SIG-M5 treated with dmso at 0.1 percent for 504 hours (cell line): ENCODE data around the gene HELB.
A peak's percentile ranks its signal among the peaks of the same experiment; 100 is the strongest.
"Not testable (repeated sequence)": the region's sequence is repeated elsewhere in the genome, so short reads cannot be mapped to it uniquely, and the experiment has no call there.

Experiments
- DNase-seq: peaks from one replicate; lab custom pipeline; 2025; ENCODE audit not compliant: unreplicated experiment; lab: John Stamatoyannopoulos, UW

Gene HELB

DNA sequence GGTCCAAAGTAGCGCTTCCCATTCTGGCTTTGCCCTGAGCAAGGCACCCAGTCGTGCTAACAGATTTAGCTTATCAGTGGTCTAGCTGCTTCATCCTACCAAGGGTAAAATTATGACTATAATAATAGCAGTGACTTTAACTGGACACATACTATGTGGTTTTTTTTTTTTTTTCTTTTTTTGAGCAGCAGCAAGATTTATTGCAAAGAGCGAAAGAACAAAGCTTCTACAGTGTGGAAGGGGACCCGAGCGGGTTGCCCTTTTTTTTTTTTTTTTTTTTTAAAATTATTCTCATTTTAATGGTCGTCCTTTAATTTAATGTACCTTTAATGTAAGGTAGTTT lies 505 bp downstream of the HELB start:
- DNase-seq: no peak

DNA sequence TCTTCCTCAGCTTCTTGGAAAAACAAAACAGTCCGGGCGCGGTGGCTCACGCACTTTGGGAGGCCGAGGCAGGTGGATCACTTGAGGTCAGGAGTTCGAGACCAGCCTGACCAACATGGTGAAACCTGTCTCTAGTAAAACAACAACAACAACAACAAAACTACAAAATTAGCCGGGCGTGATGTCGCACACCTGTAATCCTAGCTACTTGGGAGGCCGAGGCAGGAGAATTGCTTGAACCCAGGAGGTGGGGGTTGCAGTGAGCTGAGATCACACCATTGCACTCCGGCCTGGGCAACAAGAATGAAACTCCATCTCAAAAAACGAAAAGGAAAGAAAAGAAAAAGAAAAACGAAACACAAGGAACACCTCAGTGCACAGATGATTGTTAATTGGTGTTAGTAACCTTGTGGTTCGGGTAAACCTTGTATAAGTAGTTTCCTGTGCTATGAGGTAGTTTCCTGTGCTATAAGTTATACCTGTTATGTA lies 1.1 kb downstream of the HELB start:
- DNase-seq: not testable (repeated sequence)

DNA sequence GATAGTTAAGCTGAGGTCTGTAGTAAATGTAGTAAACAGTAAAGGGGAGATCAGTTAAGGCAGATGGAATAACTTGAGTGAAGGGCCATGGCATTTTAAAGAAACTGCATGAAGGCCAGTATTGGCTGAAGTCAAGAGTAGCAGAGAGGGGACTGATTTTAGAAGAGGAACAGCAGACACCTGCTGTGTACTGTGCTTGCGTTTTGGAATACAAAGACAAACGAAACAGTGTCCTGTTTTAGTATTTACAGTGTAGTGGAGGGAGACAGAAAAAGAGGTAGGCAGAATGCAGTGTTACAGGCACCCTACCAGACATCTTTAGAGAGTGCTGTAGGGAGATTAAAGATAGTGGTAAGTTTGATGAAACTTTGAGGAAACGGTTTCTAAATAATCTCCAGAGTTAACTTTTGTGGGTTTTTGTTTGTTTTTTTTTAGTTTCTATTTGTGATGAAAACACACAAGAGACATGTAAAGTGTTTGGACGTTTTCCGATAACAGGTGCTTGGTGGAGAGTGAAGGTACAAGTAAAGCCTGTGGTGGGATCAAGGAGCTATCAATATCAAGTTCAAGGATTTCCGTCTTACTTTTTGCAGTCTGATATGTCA lies 2.1 kb downstream of the HELB start:
- peak; percentile 12 for DNase-seq

DNA sequence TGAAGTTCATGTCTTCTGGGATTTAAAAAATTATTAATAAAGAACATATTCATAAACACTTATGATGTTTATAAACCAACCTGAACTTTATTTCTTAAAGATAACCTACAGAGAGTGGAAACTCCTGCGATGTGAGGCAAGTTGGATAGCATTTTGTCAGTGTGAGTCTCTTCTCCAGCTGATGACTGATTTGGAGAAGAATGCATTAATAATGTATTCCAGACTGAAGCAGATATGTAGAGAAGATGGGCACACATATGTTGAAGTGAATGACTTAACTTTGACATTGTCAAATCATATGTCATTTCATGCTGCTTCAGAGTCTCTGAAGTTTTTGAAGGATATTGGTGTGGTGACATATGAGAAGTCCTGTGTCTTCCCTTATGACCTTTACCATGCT lies 7.3 kb downstream of the HELB start:
- DNase-seq: no peak

DNA sequence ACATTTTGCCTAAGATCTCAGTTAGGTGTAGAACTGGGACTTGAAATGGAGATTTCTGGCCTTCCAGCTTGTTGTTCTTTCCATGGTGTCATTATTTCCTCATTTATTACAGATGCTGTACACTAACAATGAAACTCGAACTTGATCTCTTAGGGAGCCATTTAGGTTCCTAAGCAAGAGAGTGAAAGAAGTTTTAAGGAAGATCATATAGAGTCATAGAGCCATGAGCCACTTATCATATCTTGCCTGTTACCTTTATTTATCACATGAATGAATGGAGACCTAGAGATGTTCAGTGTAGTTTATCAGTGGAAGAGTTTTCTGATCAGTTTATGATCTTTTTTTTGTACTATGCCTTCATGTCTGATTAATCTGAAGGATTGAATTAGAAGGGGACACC lies 9.9 kb downstream of the HELB start:
- peak; percentile 28 for DNase-seq

DNA sequence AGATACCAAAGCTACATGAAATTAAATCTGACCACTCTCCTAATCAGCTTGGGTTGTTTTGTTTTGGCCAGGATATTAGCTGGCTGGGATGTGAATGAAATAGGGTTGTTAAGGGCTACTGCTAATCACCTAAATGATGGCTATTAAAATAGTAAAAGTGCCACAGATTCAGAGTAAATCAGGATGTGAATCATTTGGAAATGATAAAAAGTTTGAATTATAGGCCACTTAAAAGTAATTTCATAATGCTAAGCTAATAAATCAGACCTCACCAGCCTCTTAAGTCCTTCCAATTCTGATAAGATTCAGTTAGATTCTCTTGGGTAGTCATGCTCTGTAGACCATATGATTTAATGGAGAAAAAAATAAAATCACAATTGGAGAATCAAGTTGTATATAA lies 12.0 kb downstream of the HELB start:
- no peak for DNase-seq

DNA sequence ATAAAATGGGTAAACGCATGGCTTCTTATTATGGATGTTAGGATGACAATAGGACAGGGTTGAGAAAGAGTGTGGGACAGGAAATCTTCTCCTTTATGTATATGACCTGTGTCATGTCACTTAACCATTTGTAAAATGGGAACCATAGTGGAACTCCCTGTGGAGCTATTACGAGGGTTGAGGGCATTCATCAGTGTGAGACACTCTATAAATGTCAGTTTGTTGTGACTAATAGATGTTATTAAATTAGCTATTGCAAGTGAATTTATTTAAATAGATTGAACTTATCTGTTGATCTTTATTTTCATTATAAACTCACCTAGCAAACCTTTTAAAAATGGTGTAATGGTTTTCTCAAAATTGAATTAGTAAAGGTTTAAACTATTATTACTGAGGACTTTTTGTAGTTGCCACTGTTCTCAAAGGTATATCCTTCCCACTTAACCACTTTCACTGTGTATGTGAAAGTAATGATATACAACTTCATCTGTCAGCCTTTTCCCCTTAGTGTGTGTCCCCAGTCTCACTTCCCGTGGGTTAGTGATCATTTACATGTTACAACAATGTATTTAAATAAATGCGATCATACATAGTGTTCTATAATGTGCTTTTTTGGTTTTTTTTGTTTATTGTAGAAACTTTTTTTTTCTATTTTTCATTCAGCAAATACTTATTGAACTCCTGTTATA lies 17.1 kb downstream of the HELB start:
- no peak for DNase-seq

DNA sequence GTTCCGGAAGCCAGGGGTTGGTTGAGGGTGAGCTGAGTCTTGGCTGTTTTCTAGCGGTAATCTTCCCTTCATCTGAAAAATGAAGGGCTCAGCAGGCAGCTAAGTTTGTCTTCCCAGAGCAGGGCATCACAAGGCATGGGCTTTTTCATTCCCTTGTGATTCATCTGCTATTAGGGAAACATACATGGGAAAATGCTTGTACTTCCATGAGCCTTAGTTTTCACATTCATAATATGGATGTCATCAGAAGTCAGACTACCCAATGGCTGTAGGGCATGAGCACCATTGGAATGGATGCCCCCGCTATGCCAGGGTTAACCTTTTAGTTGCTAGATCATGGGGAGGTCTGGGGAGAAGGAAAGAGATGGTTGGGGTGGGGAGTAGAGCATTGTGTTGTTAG lies 18.7 kb downstream of the HELB start:
- no peak for DNase-seq

DNA sequence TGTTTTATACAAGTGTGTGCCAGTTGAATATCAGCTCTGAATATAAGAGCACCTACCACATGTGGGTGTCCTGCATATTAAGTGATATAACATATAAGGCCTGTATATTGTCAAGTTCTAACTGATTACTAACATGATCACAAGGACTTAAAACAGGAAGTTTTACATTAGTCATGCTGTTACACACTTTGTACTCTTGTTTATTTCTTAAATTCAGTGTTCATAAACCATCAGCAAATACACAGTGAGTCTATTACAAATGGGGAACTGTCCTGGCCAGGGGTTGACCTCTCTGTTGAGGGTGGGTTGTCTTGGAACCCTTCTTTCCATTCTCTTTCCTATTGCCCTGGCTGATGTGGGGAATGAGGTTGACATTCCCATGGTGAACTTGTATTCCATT lies 19.1 kb downstream of the HELB start:
- no peak for DNase-seq

DNA sequence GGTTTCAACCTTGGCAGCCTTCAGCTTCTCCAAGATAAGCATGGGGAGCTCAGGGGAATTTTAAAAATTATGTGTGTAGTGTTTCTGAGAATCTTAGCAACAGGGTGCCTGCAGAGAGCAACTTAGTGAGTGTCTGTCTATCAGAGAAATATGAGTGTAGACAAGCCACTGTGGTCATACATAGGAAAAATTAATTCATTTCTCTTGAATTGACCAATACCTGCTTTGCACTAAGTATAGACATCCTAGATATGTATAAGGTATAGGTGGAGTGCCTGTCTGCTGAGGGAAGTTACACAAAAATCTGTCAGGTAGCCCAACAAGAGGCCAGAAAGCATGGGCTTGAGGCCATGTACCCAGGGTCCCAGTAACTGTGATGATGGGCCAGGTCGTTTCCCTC lies 20.7 kb downstream of the HELB start:
- DNase-seq: no peak

DNA sequence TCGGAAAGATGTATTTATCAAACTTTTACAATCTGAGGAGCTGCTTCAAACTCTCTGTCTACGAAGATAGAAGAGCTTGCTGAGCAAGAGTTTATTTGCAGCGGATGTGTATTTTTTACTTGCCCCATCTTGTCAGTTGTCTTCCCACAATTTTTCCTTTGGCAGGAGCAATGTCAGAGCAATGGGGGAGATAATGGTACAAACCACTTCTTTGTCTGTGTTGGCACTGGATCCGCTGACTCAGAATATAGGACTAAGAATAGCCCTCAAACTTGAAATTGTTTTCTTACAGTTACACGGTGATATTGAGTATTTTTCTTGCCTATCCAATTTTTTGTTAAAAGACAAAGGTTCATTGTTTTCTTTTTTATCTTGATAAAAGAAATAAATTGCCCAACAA lies 27.6 kb downstream of the HELB start:
- no peak for DNase-seq

DNA sequence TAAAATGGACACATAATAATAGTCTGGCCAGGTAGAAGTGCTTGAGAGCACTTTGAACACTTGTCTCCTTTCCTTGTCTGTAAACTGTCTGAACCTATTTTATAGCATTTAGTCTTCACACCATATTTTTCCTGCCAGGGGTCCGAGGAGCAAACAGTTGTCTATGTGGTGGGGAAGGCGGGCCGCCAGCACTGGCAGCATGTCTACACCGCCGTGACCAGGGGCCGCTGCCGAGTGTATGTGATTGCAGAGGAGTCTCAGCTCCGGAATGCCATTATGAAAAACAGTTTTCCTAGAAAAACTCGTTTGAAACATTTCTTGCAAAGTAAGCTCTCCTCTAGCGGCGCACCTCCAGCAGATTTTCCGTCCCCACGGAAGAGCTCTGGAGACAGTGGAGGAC lies 28.7 kb downstream of the HELB start:
- DNase-seq: no peak

DNA sequence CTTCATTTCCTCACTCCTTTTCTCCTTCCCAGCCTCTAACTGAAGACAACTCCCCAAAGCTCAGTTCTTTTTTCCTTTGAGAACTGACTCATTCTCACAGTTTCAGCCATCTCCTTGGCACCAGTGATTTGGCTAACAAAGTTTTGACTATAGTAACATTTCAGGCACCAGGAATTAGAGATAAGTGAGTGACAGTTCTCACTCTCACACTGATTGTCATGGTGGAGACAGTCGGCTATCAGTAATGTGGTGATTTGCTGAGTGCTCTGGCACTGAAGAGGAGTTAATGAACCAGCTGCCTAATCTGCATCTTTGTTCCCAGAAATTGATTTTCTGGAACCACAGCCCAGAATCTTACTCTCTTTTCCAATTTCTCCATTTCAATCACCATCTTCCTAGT lies 29.5 kb downstream of the HELB start:
- DNase-seq: no peak

DNA sequence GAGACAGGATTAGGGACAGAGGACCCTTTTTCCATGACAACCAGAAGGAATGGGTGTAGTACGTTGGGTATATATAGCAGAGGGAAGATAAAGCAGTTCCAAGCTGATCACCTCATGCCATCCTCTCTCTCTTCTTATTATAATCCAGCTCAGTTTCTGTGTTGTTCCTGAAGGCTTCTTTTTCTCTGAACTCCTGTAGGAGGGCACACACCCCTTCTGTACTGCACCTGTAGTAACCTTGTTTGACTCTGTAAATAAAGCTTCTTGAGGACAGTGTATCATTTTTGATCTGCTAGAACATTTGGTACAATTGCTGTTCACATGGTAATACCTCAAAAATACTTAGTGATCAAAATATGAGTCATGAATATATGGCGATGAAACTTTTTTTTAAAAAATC lies 33.5 kb downstream of the HELB start:
- no peak for DNase-seq

DNA sequence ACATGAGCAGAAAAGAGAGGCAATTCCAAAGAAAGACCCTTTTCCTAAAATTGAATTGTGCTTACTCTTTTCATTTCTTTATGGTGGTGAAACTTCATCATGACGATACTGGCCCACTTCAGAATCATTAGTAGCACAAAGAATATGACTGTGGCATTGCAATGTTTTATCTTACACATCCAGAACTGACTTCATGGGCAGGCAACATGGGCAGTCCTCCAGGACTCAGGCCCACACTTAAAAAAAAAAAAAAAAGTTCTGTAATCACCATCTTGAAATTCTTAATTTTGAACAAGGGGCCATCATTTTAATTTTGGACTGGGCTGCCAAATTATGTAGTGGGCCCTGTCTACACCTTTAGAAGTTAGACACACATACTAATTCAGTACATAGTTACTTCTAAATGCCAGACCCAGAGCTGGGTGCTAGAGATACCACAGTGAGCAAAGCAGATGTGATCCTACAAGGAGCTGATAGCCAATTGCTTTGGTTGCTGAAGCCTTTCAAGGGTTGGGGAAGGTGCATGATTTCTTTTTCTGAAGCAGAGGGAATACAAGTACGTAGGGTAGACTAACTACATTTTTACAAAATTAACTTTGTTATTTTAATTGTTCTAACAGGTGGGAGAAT lies 35.2 kb downstream of the HELB start:
- no peak for DNase-seq

DNA sequence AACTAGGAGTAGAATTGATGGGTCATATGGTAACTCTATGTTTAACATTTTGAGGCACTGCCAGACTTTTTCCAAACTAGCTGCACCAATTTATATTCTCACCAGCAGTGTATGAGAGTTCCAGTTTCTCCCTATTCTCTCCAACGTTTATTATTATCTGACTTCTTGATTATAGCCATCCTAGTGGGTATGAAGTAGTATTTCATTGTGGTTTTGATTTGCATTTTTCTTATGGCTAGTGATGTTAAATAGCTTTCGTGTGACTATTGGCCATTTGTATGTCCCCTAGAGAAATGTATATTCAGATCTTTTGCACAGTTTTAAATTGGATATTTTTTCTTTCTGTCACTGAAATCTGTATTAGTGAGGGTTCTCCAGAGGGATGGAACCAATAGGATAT lies 37.8 kb downstream of the HELB start:
- no peak for DNase-seq

DNA sequence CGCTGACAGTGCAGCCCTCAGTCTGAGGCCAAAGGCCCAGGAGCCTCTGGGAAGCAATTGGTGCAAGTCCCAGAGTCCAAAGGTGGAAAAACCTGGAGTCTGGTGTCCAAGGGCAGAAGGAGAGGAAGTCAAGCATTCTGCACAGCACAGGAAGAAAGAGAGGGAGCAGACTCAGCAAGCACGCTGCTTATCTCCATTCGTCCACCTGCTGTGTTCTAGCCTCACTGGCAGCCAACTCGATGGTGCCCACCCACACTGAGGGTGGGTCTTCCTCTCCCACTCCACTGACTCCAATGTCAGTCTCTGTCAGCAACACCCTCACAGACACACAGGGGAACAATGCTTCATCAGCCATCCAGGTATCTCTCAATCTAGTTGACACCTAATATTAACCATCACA lies 38.8 kb downstream of the HELB start:
- DNase-seq: no peak

DNA sequence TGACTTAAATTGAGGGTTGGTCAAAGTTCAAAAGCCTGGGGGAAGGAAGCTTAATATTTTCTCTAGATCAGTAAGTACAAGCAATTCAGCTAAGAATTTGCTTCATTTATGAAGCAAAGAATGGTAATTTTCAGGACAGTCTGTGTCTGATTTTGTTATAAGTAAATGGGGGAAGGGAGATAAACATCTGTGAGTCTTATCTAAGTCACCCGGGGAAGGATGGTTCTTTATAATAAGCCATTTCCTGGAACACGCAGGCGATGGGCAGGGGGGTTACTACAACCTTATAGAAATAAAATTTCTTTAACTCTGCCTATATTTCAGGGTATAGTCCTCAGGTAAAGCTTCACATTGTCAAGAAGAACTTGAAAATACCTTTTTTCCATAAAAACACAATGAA lies 42.9 kb downstream of the HELB start:
- no peak for DNase-seq

DNA sequence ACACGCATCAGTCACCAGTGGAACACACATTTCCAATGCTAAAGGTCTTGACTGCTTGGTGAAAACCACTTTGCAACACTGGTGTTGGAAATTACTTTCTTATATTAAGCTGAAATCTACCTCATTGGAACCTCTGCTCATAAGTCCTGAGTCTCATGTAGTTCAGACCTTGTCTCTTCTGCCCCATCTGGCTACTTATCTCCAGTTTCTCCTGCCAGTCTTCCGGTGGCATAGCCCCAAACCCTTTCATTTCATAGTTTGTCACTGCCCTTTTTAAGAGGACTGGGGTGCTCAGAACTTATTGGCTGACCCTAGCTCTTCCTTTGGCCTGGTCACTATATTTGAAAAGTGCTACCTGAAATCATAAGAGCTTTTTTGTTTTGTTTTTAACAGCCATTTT lies 43.7 kb downstream of the HELB start:
- DNase-seq: no peak

DNA sequence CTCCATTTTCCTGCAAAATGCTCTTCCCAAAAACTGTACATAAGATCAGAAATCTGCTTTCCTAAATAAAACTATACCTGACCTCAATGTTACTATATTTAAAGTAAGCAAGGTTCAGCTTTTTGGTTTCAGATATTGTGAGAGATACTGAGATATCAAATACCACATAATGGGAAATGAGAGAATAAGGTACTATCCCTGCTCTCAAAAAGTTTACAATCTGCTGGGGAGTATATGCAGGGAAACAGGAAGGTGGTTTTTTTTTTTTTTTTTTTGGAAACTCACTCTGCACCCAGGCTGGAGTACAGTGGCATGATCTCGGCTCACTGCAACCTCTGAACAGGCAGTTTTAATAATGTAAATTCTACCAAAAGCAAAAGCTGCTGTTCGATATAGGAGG lies 49.0 kb downstream of the HELB start:
- no peak for DNase-seq

DNA sequence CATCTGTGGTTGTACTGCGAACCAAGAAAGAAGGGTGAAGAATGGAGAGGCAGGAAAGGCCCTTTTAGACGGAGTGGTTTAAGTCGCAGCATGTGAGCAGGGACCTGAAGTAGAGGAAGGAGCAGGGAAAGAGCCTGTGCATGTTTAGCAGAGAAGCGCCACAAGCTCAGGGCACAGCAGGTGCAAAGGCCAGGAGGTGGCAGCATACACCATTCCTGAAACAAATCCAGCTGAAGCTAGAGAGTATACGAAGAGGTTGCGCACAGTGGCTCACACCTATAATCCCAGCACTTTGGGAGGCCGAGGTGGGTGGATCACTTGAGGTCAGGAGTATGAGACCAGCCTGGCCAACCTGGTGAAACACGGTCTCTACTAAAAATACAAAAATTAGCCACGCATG lies 49.9 kb downstream of the HELB start:
- DNase-seq: peak; percentile 44

DNA sequence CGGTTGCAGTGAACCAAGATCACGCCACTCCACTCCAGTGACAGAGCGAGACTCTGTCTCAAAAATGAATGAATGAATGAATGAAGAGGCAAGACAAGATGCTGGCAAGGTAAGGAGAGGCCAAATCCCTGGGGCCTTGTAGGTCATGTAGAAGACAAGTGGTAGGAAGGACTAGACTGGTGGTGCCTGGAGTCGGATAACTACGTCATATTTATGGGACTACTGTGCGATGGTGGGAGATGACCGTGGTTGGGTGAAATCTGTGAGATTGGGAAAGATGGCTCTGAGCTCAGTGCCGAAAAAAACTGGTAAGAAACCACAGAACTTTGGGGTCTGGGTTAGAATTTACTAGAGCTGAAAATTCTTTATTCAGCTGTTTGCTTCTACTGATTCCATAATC lies 50.6 kb downstream of the HELB start:
- no peak for DNase-seq

DNA sequence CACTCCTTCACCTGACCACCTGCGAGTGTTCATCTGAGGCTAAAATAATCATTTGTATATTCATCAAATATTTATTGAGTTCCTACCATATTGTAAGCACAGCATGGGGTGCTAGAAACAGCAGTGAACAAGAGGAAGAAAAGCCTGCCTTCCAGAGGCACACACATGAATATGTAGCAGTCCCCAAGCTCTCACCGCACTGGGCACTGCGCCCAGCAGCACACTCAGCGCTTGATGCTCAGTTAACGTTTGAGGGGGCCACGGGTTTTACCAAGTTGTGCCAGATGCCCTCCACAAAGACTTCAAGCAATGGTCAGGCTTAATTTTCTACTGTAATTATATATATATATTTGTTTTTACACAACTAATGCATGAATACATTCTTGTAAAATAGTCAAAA lies 52.0 kb downstream of the HELB start:
- DNase-seq: no peak
